Smooth muscle cell (in vitro differentiated cells): ENCODE results near the gene SIRPB2. TPM values are rescaled to one million over a fixed set of nuclear protein-coding genes. Genes with fewer than 3 reads are reported as not detected.

Experiments
- DNase-seq: peaks from one replicate; lab custom pipeline; 2025; ENCODE audit not compliant: unreplicated experiment; lab: John Stamatoyannopoulos, UW
- H2AFZ ChIP-seq: fragments of 200-600 bp; sonication (generic); 2 replicates; pipeline ENCODE4 v1.6.0; 2016; ENCODE audit warnings: antibody characterized with exemption, low read depth, mild to moderate bottlenecking
- H3F3A ChIP-seq: fragments of 200-600 bp; sonication (generic); 2 replicates; pipeline ENCODE4 v1.6.0; 2017; ENCODE audit warnings: antibody characterized with exemption, low read depth
- H3K27ac ChIP-seq: fragments of 200-600 bp; sonication (generic); 2 replicates; pipeline ENCODE4 v1.5.1; 2016; ENCODE audit warnings: low read depth, mild to moderate bottlenecking
- H3K27me3 ChIP-seq: fragments of 200-600 bp; sonication (generic); 2 replicates; pipeline ENCODE4 v1.6.1; 2016; ENCODE audit warnings: low read depth, mild to moderate bottlenecking
- H3K36me3 ChIP-seq: fragments of 200-600 bp; sonication (generic); 2 replicates; pipeline ENCODE4 v1.5.1; 2016; ENCODE audit warnings: low read depth
- H3K4me1 ChIP-seq: fragments of 200-600 bp; sonication (generic); 2 replicates; pipeline ENCODE4 v1.5.1; 2016; ENCODE audit warnings: low read depth
- H3K4me2 ChIP-seq: fragments of 200-600 bp; sonication (generic); 2 replicates; pipeline ENCODE4 v1.6.0; 2016; ENCODE audit warnings: mild to moderate bottlenecking
- H3K4me3 ChIP-seq: fragments of 200-600 bp; sonication (generic); 2 replicates; pipeline ENCODE4 v1.5.1; 2016; ENCODE audit warnings: mild to moderate bottlenecking
- H3K79me2 ChIP-seq: fragments of 200-600 bp; sonication (generic); 2 replicates; pipeline ENCODE4 v1.6.0; 2016; ENCODE audit warnings: low read depth, mild to moderate bottlenecking
- H3K9ac ChIP-seq: fragments of 200-600 bp; sonication (generic); 2 replicates; pipeline ENCODE4 v1.6.0; 2016; ENCODE audit warnings: low read depth
- H3K9me3 ChIP-seq: fragments of 200-600 bp; sonication (generic); replicated peaks from 2 replicates; pipeline ENCODE4 v1.5.1; 2016; ENCODE audit warnings: low read depth
- H4K20me1 ChIP-seq: fragments of 200-600 bp; sonication (generic); 2 replicates; pipeline ENCODE4 v1.6.0; 2016; ENCODE audit warnings: low read depth
- CTCF ChIP-seq: fragments of 200-600 bp; sonication (generic); IDR thresholded peaks from 2 replicates; pipeline ENCODE4 v1.5.1; 2017; ENCODE audit warnings: borderline replicate concordance, mild to moderate bottlenecking, antibody characterized with exemption; ENCODE audit not compliant: insufficient read depth, poor library complexity, severe bottlenecking
- WGBS: methylation state at CpG from one replicate; pipeline ENCODE4 v1.1.7; 2016; ENCODE audit warnings: low lambda C conversion rate; 5-methylcytosine and 5-hydroxymethylcytosine counted together
- polyA plus RNA-seq: library from polyadenylated mRNA; unstranded; fragments of >200 nt; fragmentation: Nextera tagmentation; extraction: Ambion mirVana; gene quantifications from 2 replicates; pipeline ENCODE4 v1.2.1, GENCODE V29; 2016
- total RNA-seq: library from RNA; depleted of rRNA; stranded (reverse); fragments of >200 nt; gene quantifications from 2 replicates; pipeline ENCODE4 v1.2.3, GENCODE V29; 2014

The SIRPB2 gene
- total and polyA plus RNA-seq, 2 experiments from 2014 or later = not detected

- Histone ChIP-seq H3F3A (no peaks in the 10 kb centered on the region), H3K4me3 (no peak overlapping the region), H3K4me2 (no peak overlapping the region), H3K9ac (no peak overlapping the region), H3K9me3 (no peaks in the 10 kb centered on the region), H2AFZ (no peak overlapping the region), H3K27me3 (no peaks in the 10 kb centered on the region), H4K20me1 (no peaks in the 10 kb centered on the region), H3K79me2 (no peaks in the 10 kb centered on the region), H3K4me1 (no peaks in the 10 kb centered on the region), H3K36me3 (no peaks in the 10 kb centered on the region), H3K27ac (no peak overlapping the region)
- 81% methylated on average over 4 of the region's 4 CpGs for WGBS
- no peak for TF ChIP-seq CTCF
- DNase-seq = no peak
These were observed 41.8 kb upstream of the SIRPB2 start for GRCh38 chr20:1533059-1533458.

- Histone ChIP-seq H3K4me3 (no peak overlapping the region), H3K4me1 (no peaks in the 10 kb centered on the region), H3K27me3 (no peaks in the 10 kb centered on the region), H4K20me1 (no peaks in the 10 kb centered on the region), H3K4me2 (no peak overlapping the region), H3K27ac (no peak overlapping the region), H3K79me2 (no peaks in the 10 kb centered on the region), H2AFZ (no peak overlapping the region), H3K36me3 (no peaks in the 10 kb centered on the region), H3K9me3 (no peaks in the 10 kb centered on the region), H3F3A (no peaks in the 10 kb centered on the region), H3K9ac (no peak overlapping the region)
- no peak for DNase-seq
- WGBS = 10% methylated on average over 1 of the region's 1 CpG
- no peak for TF ChIP-seq CTCF
These were observed 37.6 kb upstream of the SIRPB2 start for GRCh38 chr20:1528811-1529210.

GRCh38 chr20:1527923-1528322 lies 36.7 kb upstream of the SIRPB2 start:
- Histone ChIP-seq H3K27me3 (no peaks in the 10 kb centered on the region), H3K27ac (no peak overlapping the region), H2AFZ (no peak overlapping the region), H3K4me3 (no peak overlapping the region), H3K79me2 (no peaks in the 10 kb centered on the region), H4K20me1 (no peaks in the 10 kb centered on the region), H3K4me2 (no peak overlapping the region), H3K9ac (no peak overlapping the region), H3K4me1 (no peaks in the 10 kb centered on the region), H3K9me3 (no peaks in the 10 kb centered on the region), H3F3A (no peaks in the 10 kb centered on the region), H3K36me3 (no peaks in the 10 kb centered on the region)
- no peak for DNase-seq
- no peak for TF ChIP-seq CTCF

- Histone ChIP-seq H3K9me3 (no peaks in the 10 kb centered on the region), H3K4me1 (no peaks in the 10 kb centered on the region), H3K4me2 (no peak overlapping the region), H3K27ac (no peak overlapping the region), H2AFZ (no peak overlapping the region), H4K20me1 (no peaks in the 10 kb centered on the region), H3K79me2 (no peaks in the 10 kb centered on the region), H3K9ac (no peak overlapping the region), H3F3A (no peaks in the 10 kb centered on the region), H3K27me3 (peaks cover 5% of the 10 kb centered on the region), H3K4me3 (no peak overlapping the region), H3K36me3 (no peaks in the 10 kb centered on the region)
- TF ChIP-seq CTCF = no peak
- no peak for DNase-seq
These were observed 35.7 kb upstream of the SIRPB2 start for GRCh38 chr20:1526896-1527295.
